BJ (cell line): ENCODE results near the gene CTSO. TPM values are rescaled to one million over a fixed set of nuclear protein-coding genes. Genes with fewer than 3 reads are reported as not detected.

Experiments
- CTCF ChIA-PET: fragments of 350-600 bp; formaldehyde crosslinking; extraction: SDS; loops from one replicate; lab custom pipeline; 2021; ENCODE audit warnings: antibody characterized with exemption, inconsistent platforms; lab: Yijun Ruan, JAX
- POLR2A ChIA-PET: fragments of 300-600 bp; sonication (Branson Sonifier 250); formaldehyde crosslinking; extraction: SDS; loops from one replicate; lab custom pipeline; 2021; ENCODE audit warnings: antibody characterized with exemption; lab: Charles Lee
- DNase-seq: peaks from one replicate; pipeline ENCODE4 v3.0.0-alpha.2; 2011; ENCODE audit warnings: low read depth
- H3K27me3 ChIP-seq: 2 replicates; pipeline ENCODE4 v1.6.0; 2011; ENCODE audit warnings: low read length; ENCODE audit not compliant: control insufficient read depth, insufficient read depth
- H3K36me3 ChIP-seq: 2 replicates; pipeline ENCODE4 v1.5.1; 2011; ENCODE audit warnings: low read length; ENCODE audit not compliant: control insufficient read depth, insufficient read depth
- H3K4me3 ChIP-seq: 2 replicates; pipeline ENCODE4 v1.5.1; 2011; ENCODE audit warnings: low read depth, mild to moderate bottlenecking, control low read depth, low read length
- polyA plus RNA-seq: library from polyadenylated mRNA; depleted of rRNA; stranded (reverse); fragments of >200 nt; gene quantifications from 2 replicates; pipeline ENCODE4 v1.2.3, GENCODE V29; 2011
- TF ChIP-seq, protein P1 (sequence below): IDR thresholded peaks from 2 replicates; pipeline ENCODE4 v1.5.1; 2011; ENCODE audit warnings: low read depth, mild to moderate bottlenecking, control low read depth, inconsistent platforms, low read length, moderate library complexity; ENCODE audit not compliant: insufficient read depth

The CTSO gene
- polyA plus RNA-seq, 1 experiment: 7.8 TPM

DNA sequence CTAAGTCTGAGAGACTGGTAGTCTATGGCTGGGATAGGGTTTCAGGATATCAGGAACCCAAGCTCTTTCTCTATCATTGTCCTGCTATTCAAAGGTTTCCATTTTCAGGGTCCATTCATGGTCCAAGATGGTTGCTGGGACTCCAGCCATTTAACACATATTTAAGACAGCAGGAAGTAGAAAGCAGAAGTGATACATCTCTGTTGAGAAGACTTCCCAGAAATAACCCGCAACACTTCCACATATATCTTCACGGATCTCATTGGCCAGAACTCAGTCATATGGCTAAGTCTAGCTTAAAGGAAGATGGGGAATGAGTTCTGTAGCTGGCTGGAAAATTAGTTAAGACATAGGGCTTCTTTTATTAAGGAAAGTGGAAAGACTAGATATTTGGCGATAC, 23.8 kb downstream of the CTSO start:
- TF ChIP-seq, protein P1, sequence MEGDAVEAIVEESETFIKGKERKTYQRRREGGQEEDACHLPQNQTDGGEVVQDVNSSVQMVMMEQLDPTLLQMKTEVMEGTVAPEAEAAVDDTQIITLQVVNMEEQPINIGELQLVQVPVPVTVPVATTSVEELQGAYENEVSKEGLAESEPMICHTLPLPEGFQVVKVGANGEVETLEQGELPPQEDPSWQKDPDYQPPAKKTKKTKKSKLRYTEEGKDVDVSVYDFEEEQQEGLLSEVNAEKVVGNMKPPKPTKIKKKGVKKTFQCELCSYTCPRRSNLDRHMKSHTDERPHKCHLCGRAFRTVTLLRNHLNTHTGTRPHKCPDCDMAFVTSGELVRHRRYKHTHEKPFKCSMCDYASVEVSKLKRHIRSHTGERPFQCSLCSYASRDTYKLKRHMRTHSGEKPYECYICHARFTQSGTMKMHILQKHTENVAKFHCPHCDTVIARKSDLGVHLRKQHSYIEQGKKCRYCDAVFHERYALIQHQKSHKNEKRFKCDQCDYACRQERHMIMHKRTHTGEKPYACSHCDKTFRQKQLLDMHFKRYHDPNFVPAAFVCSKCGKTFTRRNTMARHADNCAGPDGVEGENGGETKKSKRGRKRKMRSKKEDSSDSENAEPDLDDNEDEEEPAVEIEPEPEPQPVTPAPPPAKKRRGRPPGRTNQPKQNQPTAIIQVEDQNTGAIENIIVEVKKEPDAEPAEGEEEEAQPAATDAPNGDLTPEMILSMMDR: no peak
- H3K27me3 ChIP-seq: no peaks in the 10 kb centered on the region
- no peaks in the 10 kb centered on the region for H3K36me3 ChIP-seq
- no peak overlapping the region for H3K4me3 ChIP-seq
- no peak for DNase-seq
- POLR2A ChIA-PET: no interaction called here
- CTCF ChIA-PET: no interaction called here

DNA sequence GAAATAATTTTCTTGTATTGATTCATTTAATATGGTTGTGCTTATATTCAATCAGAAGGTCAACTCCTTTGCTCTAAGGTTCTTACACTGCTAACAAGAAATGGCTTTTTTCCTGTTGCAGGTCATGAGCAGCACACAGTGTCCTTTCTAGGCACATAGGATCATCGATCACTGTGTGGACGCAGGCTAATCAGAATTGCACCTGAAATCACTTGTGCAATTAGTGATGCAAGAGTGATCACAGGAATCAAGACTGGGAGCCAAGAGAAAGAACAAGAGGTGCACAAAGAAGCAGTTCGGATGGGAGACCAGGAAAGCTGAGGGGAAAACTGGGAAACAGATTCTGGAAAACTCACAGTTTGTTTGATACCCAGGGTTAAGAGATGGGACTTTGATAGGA, 29.0 kb downstream of the CTSO start:
- Histone ChIP-seq H3K4me3 (no peak overlapping the region), H3K27me3 (no peaks in the 10 kb centered on the region), H3K36me3 (no peaks in the 10 kb centered on the region)
- CTCF ChIA-PET: no interaction called here
- POLR2A ChIA-PET: no interaction called here
- DNase-seq: no peak
- TF ChIP-seq, protein P1: no peak

DNA sequence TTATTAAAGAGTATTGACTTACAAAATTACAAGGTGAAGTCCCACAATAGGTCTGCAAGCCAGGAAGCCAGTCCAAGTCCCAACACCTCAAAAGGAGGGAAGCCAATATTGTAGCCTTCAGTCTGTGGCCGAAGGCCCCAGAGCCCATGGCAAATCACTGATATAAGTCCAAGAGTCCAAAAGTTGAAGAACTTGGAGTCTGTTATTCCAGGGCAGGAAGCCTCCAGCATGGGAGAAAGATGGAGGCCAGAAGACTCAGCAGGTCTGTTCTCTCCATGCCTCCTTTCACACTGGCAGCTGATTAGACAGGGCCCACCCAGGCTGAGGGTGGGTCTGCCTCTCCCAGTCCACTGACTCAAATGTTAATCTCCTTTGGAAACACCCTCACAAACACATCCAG, 32.1 kb downstream of the CTSO start:
- ChIA-PET POLR2A (no interaction called here), CTCF (no interaction called here)
- H3K27me3 ChIP-seq: no peaks in the 10 kb centered on the region
- TF ChIP-seq, protein P1: no peak
- no peak for DNase-seq
- no peak overlapping the region for H3K4me3 ChIP-seq
- H3K36me3 ChIP-seq: no peaks in the 10 kb centered on the region

DNA sequence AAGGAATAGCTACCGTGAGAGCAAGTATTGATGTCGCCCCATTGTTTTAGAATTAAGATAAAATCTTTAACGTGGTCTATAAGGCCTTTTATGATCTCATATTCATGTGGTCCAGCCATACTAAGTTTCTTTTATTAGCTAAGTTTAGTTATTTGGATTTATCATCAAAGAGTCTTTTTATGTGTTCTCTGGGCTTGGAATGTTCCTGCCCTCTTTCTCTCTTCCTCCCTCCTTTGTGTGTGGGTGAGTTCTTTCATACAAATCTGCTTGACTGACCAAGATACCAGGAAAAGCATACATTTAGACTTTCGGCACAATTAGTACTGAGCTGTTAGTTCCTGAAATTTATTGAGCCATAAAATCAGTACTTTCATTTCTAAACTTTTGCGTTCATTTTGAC, 38.9 kb downstream of the CTSO start:
- TF ChIP-seq, protein P1: no peak
- Histone ChIP-seq H3K4me3 (no peak overlapping the region), H3K27me3 (no peaks in the 10 kb centered on the region), H3K36me3 (no peaks in the 10 kb centered on the region)
- ChIA-PET CTCF (interaction anchor here (0.9 kb wide), 1 partner anchor 27 kb away, joined by 3 read pairs; no protein-coding TSS in a partner anchor), POLR2A (no interaction called here)
- DNase-seq: no peak

DNA sequence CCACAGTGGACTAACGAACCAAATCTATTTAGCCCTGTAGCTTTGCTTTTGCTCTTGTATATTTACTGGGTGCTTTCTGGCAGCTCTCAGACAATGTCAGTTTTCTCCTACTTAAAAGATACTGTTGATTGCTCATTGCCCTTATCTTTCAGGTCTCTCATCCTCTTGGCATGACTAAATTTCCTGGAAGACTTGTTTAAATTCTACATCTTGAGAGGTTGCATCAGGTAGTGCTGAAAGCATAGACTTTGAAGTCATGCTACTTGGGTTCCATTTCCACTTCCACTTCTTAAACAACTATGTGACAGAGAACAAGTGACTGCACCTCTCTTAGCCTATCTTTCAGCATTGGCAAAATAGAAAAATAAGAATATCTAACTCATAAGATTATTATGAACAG, 41.8 kb downstream of the CTSO start:
- ChIA-PET CTCF (no interaction called here), POLR2A (no interaction called here)
- DNase-seq: no peak
- no peak overlapping the region for H3K4me3 ChIP-seq
- no peaks in the 10 kb centered on the region; the same call in 1 of the 2 replicates for H3K27me3 ChIP-seq
- TF ChIP-seq, protein P1: no peak
- no peaks in the 10 kb centered on the region for H3K36me3 ChIP-seq
